Mesodermal cell (in vitro differentiated cells): ENCODE data around the gene HOXA3.
A peak's percentile ranks its signal among the peaks of the same experiment; 100 is the strongest.

ENCODE experiments used
- H3K27ac ChIP-seq: 2 replicates; pipeline ENCODE4 v1.7.0; 2013; ENCODE audit warnings: mild to moderate bottlenecking, low read depth, low read length, moderate library complexity; ENCODE audit not compliant: severe bottlenecking
- H3K36me3 ChIP-seq: 2 replicates; pipeline ENCODE4 v1.7.1; 2013; ENCODE audit warnings: mild to moderate bottlenecking, low read length, moderate library complexity; ENCODE audit not compliant: control insufficient read depth, insufficient read depth
- H3K4me1 ChIP-seq: one replicate; pipeline ENCODE4 v1.7.1; 2013; ENCODE audit warnings: mild to moderate bottlenecking, low read length; ENCODE audit not compliant: insufficient read depth, control insufficient read depth, poor library complexity, severe bottlenecking
- H3K4me3 ChIP-seq: 2 replicates; pipeline ENCODE4 v1.7.0; 2013; ENCODE audit warnings: low read length, control low read depth, mild to moderate bottlenecking; ENCODE audit not compliant: insufficient read depth, poor library complexity, severe bottlenecking; ENCODE audit errors: extremely low read depth
- H3K9me3 ChIP-seq: 2 replicates; pipeline ENCODE4 v1.7.1; 2013; ENCODE audit warnings: mild to moderate bottlenecking, low read length, moderate library complexity; ENCODE audit not compliant: control insufficient read depth
- WGBS, 2 experiments: methylation state at CpG; one replicate each; pipeline ENCODE4 v1.1.5; 2013; ENCODE audit warnings: missing lambda C conversion rate in 2 of 2; ENCODE audit not compliant: insufficient coverage in 2 of 2; 5-methylcytosine and 5-hydroxymethylcytosine counted together

The HOXA3 gene

DNA sequence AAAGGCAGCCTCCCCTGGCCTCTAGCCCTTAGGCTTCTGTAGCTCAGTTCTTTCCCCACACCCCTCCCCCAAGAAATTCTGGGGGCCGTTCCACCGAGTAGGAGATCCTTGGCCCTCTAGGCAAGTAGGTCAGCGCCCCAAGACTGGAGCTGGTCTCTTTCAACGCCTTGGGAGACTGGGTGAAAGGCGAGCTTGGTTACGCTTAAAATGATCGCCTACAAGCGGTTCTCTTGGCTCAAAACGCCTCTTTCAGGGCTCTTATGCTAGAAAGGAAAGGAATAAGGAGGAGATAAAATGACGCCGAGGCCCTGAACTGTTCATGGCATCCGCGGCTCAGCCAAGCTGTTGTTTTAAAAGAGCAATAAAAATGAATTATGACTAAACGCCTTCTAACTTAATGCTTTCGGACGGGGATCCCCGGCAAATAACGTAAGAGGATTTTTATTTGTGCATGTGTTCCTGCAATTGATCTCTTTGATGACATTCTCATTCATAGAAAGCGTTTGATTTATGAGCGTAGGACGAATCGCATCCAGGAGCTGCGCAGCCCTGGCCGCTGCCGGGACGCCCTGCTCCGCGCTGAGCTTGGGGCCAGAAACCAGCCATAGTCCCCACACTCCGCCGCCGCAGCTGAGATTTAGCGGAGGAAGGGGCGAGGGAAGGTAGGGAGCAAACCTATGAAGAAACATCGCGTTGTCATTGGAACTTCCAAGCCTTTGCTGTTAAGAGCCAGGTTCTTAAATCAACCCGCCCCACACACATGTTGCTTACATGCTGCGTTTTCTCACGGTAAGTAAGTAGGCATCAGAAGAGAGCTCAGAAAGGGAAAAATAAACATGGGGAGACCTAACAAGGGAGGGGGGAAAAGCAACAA is 53.6 kb downstream of the HOXA3 start:
- Histone ChIP-seq H3K27ac (peak overlapping the region; percentile 71), H3K4me3 (peak overlapping the region; percentile 67), H3K4me1 (peaks cover 17% of the 10 kb centered on the region), H3K36me3 (no peaks in the 10 kb centered on the region), H3K9me3 (no peaks in the 10 kb centered on the region)
- WGBS, 2 experiments = 6% methylated on average over 13 to 32 of the region's 38 CpGs

DNA sequence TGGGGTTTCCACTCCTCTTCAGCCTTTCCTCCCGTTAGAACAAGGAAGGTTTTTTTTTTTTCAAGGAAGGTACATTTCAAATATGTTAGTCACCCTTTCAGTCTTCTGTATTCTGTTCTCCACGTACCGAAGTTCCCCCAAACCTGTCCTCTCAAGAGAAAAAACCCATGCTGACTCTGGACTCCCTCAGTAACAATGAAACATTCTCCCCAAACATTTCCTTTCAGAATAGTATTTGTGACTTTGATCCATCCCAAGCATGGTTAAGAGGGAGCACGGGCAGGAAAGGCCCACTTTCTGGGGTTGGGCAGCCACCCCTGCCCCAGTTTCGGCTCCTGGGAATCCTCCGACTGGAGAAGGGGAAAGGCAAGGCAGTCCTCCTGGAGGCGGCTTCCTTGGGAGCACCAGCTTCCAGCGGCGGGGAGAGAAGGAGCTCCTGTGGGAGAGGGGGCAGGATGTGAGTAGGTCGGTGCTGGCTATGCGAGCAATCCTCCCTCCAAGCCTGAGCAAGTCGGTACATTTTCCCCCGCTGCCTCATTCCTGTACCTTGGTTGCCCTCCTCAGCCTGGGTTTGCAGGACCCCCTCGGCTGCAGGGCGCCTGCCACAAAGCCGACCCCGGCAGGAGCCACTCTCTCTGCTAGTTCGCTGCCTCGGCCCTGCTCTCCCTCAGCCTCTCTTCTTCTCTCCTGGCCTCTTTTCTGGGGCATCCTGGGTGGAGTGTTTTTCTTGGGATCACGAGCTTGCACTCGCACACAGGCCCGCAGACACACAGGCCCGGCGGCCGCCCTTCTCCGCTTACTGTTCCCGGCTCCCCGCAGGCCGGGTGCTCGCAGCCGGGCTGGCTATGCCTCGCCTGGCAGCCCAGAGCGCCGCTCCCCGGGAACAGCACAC is 54.5 kb downstream of the HOXA3 start:
- H3K4me1 ChIP-seq = peaks cover 24% of the 10 kb centered on the region
- WGBS, 2 experiments = 1% methylated on average over 24 to 26 of the region's 35 CpGs
- no peaks in the 10 kb centered on the region for H3K36me3 ChIP-seq
- H3K27ac ChIP-seq = peak overlapping the region; percentile 71
- no peaks in the 10 kb centered on the region for H3K9me3 ChIP-seq
- peak overlapping the region; percentile 67 for H3K4me3 ChIP-seq

DNA sequence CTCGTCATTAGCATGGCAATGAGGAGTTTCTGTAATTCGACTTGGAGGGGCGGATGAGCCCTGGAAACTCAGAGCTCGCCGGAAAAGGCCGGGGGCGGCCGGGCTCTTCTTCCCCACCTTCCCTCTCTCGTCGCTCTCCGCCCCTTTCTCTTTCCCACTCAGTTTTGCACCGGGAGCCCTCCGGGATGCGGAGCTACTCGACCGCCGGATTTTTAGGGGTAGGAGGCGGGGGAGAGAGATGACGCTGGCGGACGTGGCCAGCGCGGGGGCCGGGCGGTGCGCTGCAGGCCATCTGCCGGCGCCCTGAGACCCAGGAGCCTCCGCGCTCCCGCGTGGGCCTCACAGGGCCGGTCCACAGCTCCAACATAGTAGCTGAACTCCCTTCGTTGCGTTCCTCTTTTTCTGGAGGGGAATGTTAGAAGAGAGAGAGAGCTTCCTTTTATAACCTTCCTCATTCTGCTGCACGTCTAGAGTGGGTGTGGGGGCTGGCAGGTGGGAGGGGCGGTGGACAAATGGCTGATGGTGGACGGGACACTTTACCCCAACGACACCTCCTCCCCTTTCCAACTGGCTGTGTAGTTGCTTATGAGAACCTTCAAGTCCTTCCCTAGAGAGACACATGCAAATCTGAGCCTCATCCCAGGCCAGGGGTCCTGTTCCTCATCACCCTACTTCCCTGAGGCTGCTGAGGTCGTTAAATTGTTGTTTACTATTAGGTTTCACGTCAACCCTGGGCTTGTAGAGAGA is 55.4 kb downstream of the HOXA3 start:
- H3K27ac ChIP-seq = peak overlapping the region; percentile 80
- peaks cover 33% of the 10 kb centered on the region for H3K4me1 ChIP-seq
- H3K4me3 ChIP-seq = peak overlapping the region; percentile 67
- H3K9me3 ChIP-seq = no peaks in the 10 kb centered on the region
- whole genome bisulfite sequencing, 2 experiments = 0 to 1% methylated on average over 17 to 21 of the region's 41 CpGs
- no peaks in the 10 kb centered on the region for H3K36me3 ChIP-seq

DNA sequence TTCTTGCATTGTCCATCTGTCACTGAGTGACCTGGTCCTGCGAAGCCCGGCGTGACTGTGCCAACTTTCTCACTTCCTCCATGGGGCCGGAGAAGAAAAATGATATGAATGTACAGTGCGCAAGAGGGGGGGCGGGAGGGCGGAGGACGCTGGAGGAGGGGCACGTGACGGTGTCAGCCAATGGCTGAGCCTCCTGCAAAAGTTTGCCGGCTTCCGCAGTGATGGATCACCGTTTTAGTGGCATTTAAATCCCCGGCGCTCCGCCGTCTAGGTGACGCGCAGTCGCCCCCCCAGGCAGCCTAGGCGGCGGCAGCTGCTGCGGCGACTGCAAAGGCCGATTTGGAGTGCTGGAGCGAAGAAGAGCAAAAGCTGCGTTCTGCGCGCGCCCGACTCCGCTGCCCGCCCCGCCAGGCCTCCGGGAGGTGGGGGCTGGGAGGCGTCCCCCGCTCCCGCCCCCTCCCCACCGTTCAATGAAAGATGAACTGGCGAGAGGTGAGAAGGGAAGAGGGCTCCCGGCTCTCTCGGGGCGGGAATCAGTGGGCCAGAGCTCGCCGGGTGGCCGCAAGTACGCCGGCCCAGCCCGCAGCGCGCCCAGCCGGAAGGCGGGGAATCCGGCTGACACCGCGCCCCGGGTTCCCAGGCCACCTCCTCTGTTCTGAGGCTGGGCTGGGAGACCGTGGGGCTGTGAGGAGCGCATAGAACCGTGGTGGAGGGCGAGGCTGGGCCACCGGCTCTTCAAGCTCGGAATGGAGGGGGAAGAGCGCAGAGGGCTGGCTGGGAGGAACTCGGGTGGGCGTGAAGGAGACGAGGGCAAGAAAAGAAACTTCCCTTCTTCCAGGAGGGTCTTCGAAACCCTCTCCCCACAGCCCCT is 56.3 kb downstream of the HOXA3 start, which contains the start of gene HOXA1:
TSS of gene HOXA1 (minus strand) at position 104 of the 871 bp plus-strand sequence. CDS start at position 16, 88 bp downstream.
- H3K4me3 ChIP-seq = peak within 1 kb of the TSS; percentile 67
- peak within 1 kb of the TSS; percentile 80 for H3K27ac ChIP-seq
- WGBS, 2 experiments = 0 to 1% methylated on average over 22 to 34 of the region's 68 CpGs
- H3K36me3 ChIP-seq = no peaks in the 10 kb centered on the region
- H3K9me3 ChIP-seq = no peaks in the 10 kb centered on the region
- H3K4me1 ChIP-seq = peaks cover 38% of the 10 kb centered on the region

DNA sequence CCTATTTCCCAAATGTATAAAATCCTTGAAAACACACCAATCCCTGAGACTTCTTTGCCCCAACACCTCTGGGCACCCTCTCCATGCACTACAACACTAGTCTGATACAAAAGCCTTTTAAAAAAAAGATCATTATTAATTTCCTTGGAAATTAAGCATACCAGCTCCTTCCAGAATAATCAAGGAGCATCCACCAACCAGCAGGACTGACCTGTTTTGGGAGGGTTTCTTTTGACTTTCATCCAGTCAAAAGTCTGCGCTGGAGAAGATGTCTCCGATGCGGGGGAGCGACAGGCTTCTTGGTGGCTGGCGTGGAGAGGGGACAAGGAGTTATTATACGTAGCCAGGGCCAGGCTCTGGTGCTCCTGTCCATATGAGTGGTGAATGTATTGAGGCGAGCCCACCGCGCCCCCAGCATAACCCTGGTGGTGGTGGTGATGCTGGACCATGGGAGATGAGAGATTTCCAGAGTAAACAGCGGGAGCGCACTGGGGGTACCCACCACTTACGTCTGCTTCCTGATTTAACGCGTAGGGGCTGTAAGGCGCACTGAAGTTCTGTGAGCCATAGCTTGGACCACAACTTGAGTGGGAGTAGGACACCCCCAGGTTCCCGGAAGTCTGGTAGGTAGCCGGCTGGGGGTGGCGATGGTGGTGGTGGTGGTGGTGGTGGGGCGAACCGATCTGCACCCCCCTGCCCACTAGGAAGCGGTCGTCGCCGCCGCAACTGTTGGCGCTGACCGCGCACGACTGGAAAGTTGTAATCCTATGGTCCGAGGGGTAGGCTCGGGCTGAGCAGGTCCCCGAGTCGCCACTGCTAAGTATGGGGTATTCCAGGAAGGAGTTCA is 57.1 kb downstream of the HOXA3 start:
- Histone ChIP-seq H3K36me3 (no peaks in the 10 kb centered on the region), H3K27ac (no peak overlapping the region), H3K9me3 (no peaks in the 10 kb centered on the region), H3K4me1 (peaks cover 41% of the 10 kb centered on the region), H3K4me3 (peak overlapping the region; percentile 67)
- 5 to 8% methylated on average over 13 to 21 of the region's 33 CpGs for WGBS, 2 experiments

DNA sequence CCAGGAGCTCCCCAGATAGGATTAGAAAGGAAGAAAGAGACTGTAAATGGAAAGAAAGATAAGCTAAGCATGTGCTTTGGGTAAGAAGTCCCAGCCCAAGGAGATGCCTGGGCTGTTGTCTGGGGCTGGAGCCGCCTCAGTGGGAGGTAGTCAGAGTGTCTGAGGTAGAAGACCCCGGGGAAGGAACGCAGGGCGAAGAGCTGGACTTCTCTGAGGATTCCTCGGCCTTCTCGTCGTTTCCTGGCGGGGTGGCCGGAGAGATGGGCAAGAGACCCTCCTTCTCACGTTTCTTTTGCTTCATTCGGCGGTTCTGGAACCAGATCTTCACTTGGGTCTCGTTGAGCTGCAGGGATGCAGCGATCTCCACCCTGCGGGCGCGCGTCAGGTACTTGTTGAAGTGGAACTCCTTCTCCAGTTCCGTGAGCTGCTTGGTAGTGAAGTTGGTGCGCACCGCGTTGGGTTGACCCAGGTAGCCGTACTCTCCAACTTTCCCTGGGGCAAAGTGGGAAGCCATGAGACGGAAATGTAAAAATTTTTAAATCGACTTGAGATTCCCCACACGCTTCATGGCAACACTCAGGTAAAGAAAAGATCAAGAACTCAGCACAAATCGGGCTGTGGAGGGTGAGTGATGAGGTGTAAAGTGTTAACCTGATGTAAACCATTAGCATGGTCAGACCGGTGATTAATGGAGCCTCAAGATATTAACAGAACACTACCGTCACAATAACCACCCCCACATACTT is 57.9 kb downstream of the HOXA3 start:
- Histone ChIP-seq H3K4me1 (peaks cover 41% of the 10 kb centered on the region), H3K36me3 (no peaks in the 10 kb centered on the region), H3K9me3 (no peaks in the 10 kb centered on the region), H3K27ac (no peak overlapping the region), H3K4me3 (peak overlapping the region; percentile 67)
- WGBS, 2 experiments = 6 to 9% methylated on average over 22 to 24 of the region's 29 CpGs

DNA sequence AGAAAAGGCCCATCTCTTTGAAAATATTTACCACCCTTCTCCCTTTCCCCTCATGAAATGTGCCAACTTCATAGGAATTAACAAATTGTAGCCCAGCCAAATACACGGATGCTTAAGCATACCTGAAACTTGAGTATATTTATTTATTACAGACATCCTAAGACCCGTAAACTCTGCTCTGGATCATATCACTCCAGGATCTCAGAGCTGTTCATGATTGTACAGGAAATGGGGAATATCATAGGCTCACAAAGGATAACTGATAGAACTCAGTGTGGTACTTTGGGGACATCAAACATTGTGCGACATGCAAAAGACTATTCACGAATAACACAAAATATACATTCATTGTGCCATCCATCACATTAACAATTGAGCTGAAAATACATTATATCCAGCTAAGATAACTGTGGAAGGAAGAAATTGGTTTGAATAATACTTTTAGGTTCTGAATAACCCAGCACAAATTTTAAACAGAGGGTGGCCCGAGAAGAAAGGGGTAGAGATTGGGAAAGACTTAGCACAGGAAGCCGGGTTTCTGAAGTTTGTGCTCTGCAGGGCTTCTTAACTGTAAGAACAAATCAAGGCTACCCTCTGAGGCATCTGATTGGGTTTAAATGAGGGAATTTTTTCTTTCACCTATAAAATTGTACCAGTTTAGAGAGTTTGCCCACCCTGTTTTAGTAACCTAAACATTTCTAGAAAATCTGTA is 59.0 kb downstream of the HOXA3 start:
- 0 to 60% methylated on average over 1 to 2 of the region's 6 CpGs for WGBS, 2 experiments
- no peaks in the 10 kb centered on the region for H3K9me3 ChIP-seq
- no peak overlapping the region for H3K27ac ChIP-seq
- H3K4me3 ChIP-seq = no peak overlapping the region
- no peaks in the 10 kb centered on the region for H3K36me3 ChIP-seq
- peaks cover 41% of the 10 kb centered on the region for H3K4me1 ChIP-seq

DNA sequence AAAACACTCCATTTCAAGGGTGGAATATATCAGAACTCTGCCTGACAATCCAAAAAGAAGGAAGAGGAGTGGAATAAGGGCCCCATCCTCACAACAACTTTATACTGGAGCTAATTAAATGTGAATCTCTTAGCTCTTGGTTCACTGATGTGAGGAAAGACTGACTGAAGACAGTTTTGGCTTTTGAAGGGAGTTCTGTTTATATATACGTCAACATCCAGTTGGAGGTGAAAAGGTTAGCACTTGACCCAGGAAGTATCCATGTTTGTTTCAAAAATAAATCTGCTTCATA is 59.6 kb downstream of the HOXA3 start:
- Histone ChIP-seq H3K36me3 (no peaks in the 10 kb centered on the region), H3K4me3 (no peak overlapping the region), H3K9me3 (no peaks in the 10 kb centered on the region), H3K4me1 (peaks cover 37% of the 10 kb centered on the region), H3K27ac (no peak overlapping the region)
- WGBS, 2 experiments = 80% methylated on average over 1 of the region's 1 CpG; no CpG with 5 or more reads in 1 of the 2 experiments
